GM12878 (cell line): ENCODE results near the gene ETNK2. TPM values are rescaled to one million over a fixed set of nuclear protein-coding genes. Genes with fewer than 3 reads are reported as not detected.

Source experiments
- BCL11A ChIP-seq: IDR thresholded peaks from 2 replicates; pipeline ENCODE4 v1.6.1; 2011; ENCODE audit warnings: low read depth, low read length
- FOXK2 ChIP-seq: fragments of 450-650 bp; IDR thresholded peaks from 2 replicates; pipeline ENCODE4 v1.6.1; 2017; ENCODE audit warnings: mild to moderate bottlenecking, moderate library complexity
- HDAC6 ChIP-seq: fragments of 200-600 bp; sonication (generic); IDR thresholded peaks from one replicate; pipeline ENCODE4 v1.8.0; 2017; ENCODE audit warnings: antibody characterized with exemption; ENCODE audit not compliant: unreplicated experiment
- STAT1 ChIP-seq: fragments of 450-650 bp; conservative IDR thresholded peaks from 2 replicates; pipeline ENCODE4 v1.6.1; 2014; ENCODE audit warnings: antibody characterized with exemption, mild to moderate bottlenecking
- ZBTB40 ChIP-seq: fragments of 450-650 bp; IDR thresholded peaks from 2 replicates; pipeline ENCODE4 v1.6.1; 2016; ENCODE audit warnings: mild to moderate bottlenecking, moderate library complexity, borderline replicate concordance
- polyA plus RNA-seq, 11 experiments: library from polyadenylated mRNA; depleted of rRNA in 4 of 11; unstranded in 6 of 11; stranded (reverse) in 5 of 11; fragments of >200 nt; fragmentation: Nextera tagmentation in 4 of 11; fragmentation: Illumina TruSeq in 1 of 11; extraction: Ambion mirVana in 4 of 11; extraction: Trizol in 1 of 11; gene quantifications; 1 replicate in 1 of 11; 2 replicates in 10 of 11; pipeline versions ENCODE4 v1.2.1 to v1.2.3, GENCODE V29; 2011 to 2016; ENCODE audit warnings: inconsistent platforms in 2 of 11, missing spikeins in 2 of 11, low read depth in 1 of 11
- total RNA-seq, 4 experiments: library from RNA; depleted of rRNA in 3 of 4; stranded (reverse); fragments of >200 nt in 3 of 4; fragmentation: Illumina TruSeq in 1 of 4; extraction: Trizol in 1 of 4; gene quantifications; 2 replicates each; pipeline versions ENCODE4 v1.2.1 to v1.2.3, GENCODE V29; 2013 to 2021
- TF ChIP-seq, protein P1 (sequence below): IDR thresholded peaks from 2 replicates; pipeline ENCODE4 v1.6.1; 2012; ENCODE audit warnings: mild to moderate bottlenecking, low read depth, low read length

The ETNK2 gene
- total and polyA plus RNA-seq, 10 of the 15 experiments (the other 5 are each of a cell fraction or from before 2014, with no cell fraction given), result 0.14 TPM; not detected in 9

GRCh38 chr1:204153667-204154066 lies 1.8 kb upstream of the ETNK2 start (continued):
- TF ChIP-seq ZBTB40, result no peak
- no peak for TF ChIP-seq BCL11A
- TF ChIP-seq HDAC6, result no peak
- TF ChIP-seq FOXK2, result no peak
- TF ChIP-seq STAT1, result no peak
- TF ChIP-seq, protein P1, sequence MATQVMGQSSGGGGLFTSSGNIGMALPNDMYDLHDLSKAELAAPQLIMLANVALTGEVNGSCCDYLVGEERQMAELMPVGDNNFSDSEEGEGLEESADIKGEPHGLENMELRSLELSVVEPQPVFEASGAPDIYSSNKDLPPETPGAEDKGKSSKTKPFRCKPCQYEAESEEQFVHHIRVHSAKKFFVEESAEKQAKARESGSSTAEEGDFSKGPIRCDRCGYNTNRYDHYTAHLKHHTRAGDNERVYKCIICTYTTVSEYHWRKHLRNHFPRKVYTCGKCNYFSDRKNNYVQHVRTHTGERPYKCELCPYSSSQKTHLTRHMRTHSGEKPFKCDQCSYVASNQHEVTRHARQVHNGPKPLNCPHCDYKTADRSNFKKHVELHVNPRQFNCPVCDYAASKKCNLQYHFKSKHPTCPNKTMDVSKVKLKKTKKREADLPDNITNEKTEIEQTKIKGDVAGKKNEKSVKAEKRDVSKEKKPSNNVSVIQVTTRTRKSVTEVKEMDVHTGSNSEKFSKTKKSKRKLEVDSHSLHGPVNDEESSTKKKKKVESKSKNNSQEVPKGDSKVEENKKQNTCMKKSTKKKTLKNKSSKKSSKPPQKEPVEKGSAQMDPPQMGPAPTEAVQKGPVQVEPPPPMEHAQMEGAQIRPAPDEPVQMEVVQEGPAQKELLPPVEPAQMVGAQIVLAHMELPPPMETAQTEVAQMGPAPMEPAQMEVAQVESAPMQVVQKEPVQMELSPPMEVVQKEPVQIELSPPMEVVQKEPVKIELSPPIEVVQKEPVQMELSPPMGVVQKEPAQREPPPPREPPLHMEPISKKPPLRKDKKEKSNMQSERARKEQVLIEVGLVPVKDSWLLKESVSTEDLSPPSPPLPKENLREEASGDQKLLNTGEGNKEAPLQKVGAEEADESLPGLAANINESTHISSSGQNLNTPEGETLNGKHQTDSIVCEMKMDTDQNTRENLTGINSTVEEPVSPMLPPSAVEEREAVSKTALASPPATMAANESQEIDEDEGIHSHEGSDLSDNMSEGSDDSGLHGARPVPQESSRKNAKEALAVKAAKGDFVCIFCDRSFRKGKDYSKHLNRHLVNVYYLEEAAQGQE, result no peak
